Neural cell (in vitro differentiated cells): ENCODE data around the gene ZNF222.

Experiments
- EP300 ChIP-seq: fragments of 450-650 bp; conservative IDR thresholded peaks from 2 replicates; pipeline ENCODE4 v1.6.1; 2014; ENCODE audit warnings: antibody characterized with exemption, mild to moderate bottlenecking, moderate library complexity; ENCODE audit not compliant: poor library complexity, severe bottlenecking
- EZH2 ChIP-seq: fragments of 200-600, 300-800 bp; shearing (Covaris generic), sonication (generic); IDR thresholded peaks from 2 replicates; pipeline ENCODE4 v1.6.1; 2014; ENCODE audit warnings: antibody characterized with exemption, low read length, borderline replicate concordance, mild to moderate bottlenecking; ENCODE audit not compliant: insufficient read depth, poor library complexity, severe bottlenecking
- MXI1 ChIP-seq: fragments of 450-650 bp; conservative IDR thresholded peaks from 2 replicates; pipeline ENCODE4 v1.6.1; 2014; ENCODE audit warnings: antibody characterized with exemption, mild to moderate bottlenecking; ENCODE audit not compliant: poor library complexity, severe bottlenecking
- POLR2AphosphoS5 ChIP-seq: IDR thresholded peaks from 2 replicates; pipeline ENCODE4 v1.6.1; 2012
- SMC3 ChIP-seq: fragments of 450-650 bp; conservative IDR thresholded peaks from 2 replicates; pipeline ENCODE4 v1.6.1; 2014; ENCODE audit warnings: antibody characterized with exemption, mild to moderate bottlenecking, moderate library complexity; ENCODE audit not compliant: poor library complexity
- TAF1 ChIP-seq: IDR thresholded peaks from 2 replicates; pipeline ENCODE4 v1.6.1; 2012; ENCODE audit warnings: low read depth
- TF ChIP-seq, protein P1 (sequence below): fragments of 450-650 bp; IDR thresholded peaks from 2 replicates; pipeline ENCODE4 v1.5.1; 2014; ENCODE audit warnings: antibody characterized with exemption, mild to moderate bottlenecking, moderate library complexity; ENCODE audit not compliant: poor library complexity, severe bottlenecking
- TF ChIP-seq, protein P2 (sequence below): IDR thresholded peaks from 2 replicates; pipeline ENCODE4 v1.6.1; 2012; ENCODE audit warnings: borderline replicate concordance

DNA sequence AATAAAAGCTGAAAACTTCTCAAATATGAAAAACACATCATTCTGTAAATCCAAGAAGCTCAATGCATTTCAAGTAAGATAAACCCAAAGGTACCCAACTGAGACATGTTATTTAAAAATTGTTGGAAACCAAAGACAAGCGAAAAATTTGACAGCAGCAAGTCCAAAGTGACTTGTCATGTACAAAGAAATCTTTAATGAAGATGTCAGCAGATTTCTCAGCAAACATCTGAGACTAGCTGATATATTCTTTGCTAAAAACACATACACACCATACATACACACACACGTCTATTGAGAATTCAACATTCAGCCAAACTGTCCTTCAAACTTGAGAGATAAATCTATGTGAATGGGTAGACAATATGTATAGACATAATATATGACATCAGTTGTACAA is 5.7 kb upstream of the ZNF222 start:
- TF ChIP-seq SMC3 (no peak), EZH2 (no peak), POLR2AphosphoS5 (no peak), MXI1 (no peak), EP300 (no peak), TAF1 (no peak)
- TF ChIP-seq, protein P1, sequence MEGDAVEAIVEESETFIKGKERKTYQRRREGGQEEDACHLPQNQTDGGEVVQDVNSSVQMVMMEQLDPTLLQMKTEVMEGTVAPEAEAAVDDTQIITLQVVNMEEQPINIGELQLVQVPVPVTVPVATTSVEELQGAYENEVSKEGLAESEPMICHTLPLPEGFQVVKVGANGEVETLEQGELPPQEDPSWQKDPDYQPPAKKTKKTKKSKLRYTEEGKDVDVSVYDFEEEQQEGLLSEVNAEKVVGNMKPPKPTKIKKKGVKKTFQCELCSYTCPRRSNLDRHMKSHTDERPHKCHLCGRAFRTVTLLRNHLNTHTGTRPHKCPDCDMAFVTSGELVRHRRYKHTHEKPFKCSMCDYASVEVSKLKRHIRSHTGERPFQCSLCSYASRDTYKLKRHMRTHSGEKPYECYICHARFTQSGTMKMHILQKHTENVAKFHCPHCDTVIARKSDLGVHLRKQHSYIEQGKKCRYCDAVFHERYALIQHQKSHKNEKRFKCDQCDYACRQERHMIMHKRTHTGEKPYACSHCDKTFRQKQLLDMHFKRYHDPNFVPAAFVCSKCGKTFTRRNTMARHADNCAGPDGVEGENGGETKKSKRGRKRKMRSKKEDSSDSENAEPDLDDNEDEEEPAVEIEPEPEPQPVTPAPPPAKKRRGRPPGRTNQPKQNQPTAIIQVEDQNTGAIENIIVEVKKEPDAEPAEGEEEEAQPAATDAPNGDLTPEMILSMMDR: no peak
- TF ChIP-seq, protein P2, sequence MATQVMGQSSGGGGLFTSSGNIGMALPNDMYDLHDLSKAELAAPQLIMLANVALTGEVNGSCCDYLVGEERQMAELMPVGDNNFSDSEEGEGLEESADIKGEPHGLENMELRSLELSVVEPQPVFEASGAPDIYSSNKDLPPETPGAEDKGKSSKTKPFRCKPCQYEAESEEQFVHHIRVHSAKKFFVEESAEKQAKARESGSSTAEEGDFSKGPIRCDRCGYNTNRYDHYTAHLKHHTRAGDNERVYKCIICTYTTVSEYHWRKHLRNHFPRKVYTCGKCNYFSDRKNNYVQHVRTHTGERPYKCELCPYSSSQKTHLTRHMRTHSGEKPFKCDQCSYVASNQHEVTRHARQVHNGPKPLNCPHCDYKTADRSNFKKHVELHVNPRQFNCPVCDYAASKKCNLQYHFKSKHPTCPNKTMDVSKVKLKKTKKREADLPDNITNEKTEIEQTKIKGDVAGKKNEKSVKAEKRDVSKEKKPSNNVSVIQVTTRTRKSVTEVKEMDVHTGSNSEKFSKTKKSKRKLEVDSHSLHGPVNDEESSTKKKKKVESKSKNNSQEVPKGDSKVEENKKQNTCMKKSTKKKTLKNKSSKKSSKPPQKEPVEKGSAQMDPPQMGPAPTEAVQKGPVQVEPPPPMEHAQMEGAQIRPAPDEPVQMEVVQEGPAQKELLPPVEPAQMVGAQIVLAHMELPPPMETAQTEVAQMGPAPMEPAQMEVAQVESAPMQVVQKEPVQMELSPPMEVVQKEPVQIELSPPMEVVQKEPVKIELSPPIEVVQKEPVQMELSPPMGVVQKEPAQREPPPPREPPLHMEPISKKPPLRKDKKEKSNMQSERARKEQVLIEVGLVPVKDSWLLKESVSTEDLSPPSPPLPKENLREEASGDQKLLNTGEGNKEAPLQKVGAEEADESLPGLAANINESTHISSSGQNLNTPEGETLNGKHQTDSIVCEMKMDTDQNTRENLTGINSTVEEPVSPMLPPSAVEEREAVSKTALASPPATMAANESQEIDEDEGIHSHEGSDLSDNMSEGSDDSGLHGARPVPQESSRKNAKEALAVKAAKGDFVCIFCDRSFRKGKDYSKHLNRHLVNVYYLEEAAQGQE: no peak
